Kasumi-1 (cell line): ENCODE measurements around the gene HYDIN.
"Not testable (repeated sequence)": the region's sequence is repeated elsewhere in the genome, so short reads cannot be mapped to it uniquely, and the experiment has no call there.

Source experiments
- DNase-seq, 2 experiments: peaks; one replicate each; lab custom pipeline; 2025; lab: John Stamatoyannopoulos, UW

The HYDIN gene

DNA sequence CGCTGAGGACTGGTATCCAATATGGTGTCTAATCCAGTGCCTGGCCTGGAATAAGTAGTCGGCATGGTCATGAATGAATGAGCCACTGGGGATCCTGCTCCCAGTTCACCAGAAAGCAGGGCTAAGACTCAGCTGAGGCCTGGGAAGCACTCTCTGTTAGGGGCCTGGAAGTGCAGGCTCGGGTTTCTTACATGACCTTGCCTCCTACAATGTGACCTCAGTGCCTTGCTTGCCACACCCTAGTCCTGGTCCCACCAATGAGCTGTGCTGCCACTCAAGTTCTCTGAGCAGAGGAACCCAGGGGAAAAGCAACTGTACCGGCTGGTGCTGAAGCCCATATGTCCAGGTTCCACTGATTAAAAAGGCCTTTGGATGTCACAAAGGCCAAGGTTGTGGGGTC, 238.0 kb downstream of the HYDIN start:
- not testable (repeated sequence) for DNase-seq

DNA sequence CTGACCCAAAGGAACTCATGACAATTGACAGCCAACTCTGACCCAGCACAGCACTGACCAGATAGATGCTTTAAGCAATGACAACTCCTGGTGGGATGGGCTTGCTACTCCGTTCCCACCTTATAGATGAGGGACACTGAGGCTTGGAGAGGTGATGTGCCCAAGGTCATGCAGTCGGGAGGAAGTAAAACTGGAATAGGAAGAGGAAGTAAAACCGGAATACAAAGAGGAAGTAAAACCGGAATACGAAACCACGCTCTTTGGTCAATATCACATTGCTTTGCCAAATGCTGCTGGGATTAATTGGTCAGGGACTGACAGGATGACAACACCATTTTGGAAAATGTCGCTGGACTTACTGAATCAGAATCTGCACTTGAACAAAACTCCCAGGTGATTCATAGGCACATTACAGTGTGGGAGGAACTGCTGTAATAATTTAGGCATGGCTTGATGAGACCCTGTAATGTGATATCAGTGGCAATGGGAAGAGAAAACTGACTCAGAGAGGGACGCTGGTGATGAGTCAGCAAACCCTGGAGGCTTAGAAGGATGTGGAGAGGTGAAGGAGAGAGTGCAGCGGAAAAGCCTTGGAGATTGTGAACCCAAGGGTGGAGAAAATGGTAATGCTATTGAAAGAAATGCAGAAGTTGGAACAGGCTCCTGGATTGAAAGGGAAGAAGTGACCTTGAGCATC, 243.4 kb downstream of the HYDIN start:
- DNase-seq, result not testable (repeated sequence)

DNA sequence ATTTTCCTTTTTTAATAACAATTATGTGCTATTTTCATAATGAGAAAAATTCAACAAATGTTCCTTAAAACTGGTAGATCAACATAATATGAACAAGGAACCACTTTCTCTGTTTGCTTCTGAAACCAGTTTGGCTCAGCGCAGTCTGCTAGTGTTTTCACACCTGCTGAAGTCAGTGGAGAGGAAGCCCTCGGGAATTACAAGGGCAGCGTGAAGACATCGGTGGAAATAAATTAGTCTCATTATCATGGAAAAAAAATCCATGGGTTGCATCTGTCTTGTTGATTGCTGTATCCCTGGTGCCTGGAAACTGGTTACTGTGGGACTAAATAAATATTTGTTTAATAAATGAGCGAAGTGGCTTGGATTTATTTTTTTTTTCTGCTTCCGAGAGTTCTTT, 245.8 kb downstream of the HYDIN start:
- not testable (repeated sequence) for DNase-seq

DNA sequence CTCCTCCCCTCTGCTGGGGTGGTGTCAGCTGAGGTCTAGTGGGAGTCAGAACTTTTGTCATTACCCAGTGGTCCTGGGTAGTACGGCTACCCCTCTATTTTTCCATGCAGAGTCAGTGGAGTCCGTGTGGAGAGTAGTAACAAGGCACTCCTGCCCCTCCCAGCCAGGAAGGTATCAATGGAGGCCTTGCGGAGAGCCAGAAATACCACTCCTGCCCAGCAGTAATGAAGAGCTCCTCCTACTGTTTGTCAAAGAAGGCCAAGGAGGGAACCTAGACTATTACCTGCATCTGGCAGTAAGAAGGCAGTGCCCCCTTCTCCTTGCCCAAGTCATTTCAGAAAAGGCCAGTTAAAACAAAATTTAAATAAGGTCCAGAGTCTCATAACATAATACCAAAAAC, 262.2 kb downstream of the HYDIN start:
- not testable (repeated sequence) for DNase-seq

DNA sequence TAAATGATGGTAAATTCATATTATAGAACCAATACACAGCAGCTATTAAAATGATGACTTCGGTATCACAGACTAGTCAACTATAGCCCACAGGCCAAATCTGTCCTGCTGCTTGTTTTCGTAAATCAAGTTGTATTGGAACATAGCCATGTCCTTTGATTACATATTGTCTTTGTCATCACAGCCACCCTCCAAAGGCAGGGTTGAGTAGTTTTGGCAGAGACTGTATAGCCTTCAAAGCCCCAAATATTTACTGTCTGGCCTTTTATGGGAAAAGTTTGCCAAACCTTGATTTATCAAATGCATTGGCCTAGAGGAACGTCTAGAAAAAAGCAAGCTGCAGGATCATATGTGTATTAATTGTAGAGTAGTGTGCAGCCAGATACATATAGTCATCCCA, 270.4 kb downstream of the HYDIN start:
- not testable (repeated sequence) for DNase-seq

DNA sequence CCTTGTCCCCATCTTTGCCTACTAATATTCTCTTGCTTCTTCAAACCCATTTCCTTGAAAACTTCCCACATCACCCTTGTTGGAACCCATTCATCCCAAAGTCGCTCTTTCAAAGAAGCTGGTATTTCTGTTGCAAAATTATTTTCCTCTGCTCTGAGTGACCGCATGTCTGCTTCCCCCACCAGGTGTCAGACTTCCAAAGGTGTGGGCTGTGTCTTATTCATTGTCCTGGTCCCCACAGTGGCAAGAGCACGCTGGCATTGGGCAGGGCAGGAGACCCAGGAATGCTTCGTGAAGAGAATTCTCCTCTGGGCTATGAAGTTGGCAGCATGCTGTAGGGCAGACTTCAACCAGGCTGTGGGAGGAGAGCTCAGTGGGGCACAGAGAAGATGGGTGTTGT, 275.6 kb downstream of the HYDIN start:
- not testable (repeated sequence) for DNase-seq

DNA sequence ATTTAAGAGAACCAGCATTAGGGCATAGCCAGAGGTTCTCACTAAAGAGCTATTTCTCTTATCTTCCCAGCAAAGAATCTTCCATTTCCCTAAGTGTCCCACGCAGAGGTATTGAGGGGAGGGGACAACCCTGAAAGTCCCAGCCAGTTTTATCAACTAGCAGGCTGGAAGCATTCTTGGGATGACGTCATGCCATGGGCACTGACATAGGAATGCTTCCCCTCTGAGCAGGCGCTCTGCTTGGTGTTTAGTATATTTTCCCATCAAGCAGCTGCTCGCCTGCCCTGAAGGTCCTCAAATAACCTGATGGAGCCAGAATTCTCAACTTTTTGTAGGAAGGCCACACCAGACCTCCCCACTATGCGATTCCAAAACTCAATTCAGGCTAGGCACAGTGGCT, 276.7 kb downstream of the HYDIN start:
- DNase-seq, result not testable (repeated sequence)

DNA sequence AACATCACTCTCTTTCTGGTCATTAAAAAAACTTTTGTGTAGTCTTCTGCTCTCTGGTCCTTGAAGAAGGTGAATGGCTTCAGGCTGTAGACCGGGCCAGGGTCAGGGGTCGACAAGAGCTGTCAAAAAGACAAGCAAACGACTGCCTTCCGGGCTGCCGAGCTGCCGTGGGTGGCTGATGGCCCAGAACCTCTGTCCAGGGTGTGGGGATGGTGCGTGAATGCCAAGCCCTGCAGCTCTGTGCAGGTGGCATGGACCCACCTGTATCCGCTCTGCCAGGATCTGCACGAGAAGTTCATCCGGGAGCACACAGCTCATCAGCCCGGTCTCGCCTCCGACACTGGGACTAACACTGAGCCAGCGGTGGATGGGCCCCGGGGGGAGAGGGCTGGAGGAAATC, 287.0 kb downstream of the HYDIN start:
- not testable (repeated sequence) for DNase-seq

DNA sequence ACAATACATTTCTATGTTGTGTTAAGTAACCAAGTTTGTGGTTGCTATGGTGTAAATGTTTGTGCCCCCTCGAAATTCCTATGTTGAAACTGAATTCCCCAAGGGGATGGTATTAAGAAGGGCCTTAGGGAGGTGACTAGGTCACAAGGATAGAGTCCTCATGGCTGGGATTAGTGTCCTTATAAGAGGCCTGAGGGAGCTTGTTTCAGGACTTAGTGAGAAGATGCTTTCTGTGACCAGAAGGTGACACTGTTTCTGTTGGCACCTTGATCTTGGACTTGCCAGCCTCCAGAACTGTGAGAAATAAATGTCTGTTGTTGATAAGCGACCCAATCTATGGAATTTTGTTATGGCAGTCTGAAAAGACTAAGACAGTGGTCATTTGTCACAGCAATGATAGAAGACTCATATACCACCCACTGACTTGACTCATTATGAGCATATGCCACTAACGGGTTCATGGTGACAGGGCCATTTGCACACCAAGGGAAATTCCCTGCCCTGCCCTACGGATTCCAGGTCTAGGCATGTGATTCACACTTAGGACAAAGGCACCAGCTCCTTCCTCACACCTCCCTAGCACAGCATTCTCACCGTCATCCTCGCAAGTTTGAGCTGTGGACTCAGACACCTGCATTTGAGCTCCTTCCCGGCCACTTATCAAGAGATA, 290.7 kb downstream of the HYDIN start:
- not testable (repeated sequence) for DNase-seq

DNA sequence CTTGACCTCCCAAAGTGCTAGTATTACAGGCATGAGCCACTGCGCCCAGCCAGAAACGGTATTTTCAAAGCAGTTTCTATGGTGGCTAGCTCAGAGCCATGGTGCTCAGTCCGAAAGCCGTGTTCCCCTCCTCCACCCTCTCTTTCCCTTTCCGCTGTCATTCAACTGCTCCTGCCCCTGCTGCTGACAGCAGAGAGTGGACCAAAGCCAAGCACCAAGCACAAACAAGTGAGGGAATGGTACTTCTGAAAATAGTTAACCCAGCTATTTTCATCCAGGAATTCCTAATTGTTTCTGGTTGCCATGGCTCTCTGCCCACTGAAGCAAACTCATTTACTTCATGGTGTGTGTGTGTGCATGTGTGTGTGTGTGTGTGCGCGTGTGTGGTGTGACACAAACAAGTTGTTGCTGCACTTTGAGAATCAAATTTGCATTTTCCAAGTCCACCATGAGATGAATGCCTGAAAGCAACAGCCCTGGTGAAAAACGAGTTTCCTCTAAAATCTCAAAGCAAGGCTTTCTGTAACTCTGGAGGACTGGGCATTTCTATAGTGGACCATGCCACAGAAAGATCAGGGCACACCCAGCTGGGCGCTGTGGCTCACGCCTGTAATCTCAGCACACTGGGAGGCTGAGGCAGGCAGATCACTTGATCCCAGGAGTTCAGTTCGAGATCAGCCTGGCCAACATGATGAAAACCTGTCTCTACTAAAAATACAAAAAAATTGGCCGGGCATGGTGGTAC, 293.6 kb downstream of the HYDIN start:
- not testable (repeated sequence) for DNase-seq

DNA sequence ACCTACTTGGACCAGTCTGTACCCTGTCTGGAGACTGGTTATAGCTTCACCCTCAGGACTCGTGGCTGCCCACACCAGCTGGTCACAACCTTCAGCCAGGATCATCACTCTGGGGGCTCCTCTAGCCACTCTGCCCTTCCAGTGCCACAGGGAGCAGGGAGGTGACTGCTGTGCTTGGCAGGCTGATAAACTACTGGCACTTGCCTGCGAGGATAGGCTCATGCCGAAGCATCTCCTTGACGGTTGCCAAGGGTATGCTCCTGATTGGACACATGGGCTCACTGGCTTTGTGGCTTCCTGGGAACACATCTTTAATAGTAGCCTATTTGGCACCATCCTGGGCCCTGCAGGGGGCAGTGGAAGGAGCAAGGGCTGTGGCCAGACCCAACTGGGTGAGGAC, 295.2 kb downstream of the HYDIN start:
- DNase-seq, result not testable (repeated sequence)

DNA sequence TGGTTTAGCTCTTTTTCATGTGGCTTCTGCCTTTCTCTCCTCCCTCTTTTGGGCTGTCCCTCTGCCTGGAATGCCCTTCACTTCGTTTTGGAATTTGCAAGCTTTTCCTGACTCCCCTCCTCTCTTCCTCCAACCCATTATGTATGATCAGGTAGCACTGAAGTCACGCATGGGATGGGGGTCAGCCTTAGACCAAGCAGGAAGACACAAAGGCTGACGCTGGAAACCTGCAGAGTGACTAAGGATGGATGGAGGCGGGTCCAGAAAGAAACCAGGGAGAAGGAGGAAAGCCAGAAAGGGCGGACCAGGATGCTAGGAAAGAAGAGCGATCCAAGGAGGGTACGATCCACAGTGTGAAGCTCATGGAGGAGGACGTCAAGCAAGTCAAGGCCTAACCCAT, 296.8 kb downstream of the HYDIN start:
- not testable (repeated sequence) for DNase-seq

DNA sequence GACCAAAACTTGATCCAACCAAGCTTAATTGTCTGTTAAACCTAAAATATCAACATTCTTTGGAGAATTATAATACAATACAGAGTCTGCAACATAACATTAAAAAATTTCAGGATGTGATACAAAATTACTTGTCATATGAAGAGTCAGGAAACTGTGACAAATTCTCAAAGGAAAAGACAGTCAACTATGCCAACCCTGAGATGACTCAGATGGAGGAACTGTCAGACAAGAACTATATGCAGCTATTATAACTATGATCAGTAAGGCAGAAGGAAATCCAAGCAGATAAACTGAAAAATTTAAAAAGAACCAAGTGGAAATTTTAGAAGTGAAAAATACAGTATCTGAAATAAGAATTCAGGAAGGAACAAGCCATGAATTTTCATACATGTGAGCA, 299.8 kb downstream of the HYDIN start:
- DNase-seq, result not testable (repeated sequence)

DNA sequence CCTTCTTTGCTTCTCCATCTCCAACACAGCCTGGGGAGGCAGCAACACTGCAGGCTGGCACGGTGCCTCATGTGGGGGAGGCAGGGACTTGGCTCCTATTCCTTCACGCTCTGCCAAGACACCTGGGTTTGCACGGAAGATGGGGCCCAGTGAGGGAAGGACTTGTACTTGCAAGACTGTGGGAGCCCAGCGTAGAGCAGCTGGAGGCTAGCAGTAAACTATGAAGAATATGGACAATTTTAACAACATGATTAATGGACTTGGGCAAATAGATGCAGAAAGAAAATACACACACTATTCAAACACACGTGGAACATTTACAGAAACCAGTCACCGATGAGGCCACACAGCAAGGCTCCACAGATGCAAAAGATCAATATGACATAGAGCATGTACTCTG, 308.4 kb downstream of the HYDIN start:
- DNase-seq, result not testable (repeated sequence)

DNA sequence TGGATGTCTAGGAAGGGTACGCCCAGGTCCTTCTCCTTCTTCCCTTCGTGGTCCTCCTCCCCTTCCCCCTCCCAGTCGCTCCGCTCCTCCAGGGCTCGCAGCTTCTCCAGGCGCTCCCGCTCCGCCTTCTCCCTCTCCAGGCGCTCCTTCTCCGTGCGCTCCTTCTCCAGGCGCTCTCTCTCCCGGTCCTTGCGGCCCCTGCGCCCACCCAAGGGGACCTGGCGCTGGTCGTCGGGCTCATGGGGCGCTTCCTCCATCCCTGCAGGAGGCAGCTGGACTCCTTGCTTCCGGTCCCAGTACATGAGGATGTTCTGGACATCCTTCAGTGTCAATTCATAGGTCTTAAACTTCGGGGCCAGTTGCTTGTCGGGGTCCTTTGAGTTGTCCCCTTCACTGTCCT, 309.9 kb downstream of the HYDIN start:
- not testable (repeated sequence) for DNase-seq

DNA sequence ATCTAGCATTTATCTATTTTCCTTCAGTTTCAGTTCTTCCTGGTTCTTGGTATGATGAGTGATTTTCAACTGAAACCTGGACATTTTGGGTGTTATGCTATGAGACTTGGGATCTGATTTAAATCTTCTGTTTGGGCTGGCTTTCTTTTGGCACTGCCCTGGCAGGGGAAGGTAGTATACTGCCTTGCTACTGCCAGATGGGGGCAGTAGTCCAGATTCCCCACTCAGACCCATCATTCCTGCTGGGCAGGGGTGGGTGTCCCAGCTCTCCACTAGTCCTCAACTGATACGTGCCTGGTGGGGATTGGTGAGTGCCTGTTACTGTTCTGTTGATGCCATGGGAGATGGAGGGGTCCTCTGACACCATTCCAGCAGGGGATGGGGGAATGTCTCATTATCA, 342.3 kb downstream of the HYDIN start:
- not testable (repeated sequence) for DNase-seq

DNA sequence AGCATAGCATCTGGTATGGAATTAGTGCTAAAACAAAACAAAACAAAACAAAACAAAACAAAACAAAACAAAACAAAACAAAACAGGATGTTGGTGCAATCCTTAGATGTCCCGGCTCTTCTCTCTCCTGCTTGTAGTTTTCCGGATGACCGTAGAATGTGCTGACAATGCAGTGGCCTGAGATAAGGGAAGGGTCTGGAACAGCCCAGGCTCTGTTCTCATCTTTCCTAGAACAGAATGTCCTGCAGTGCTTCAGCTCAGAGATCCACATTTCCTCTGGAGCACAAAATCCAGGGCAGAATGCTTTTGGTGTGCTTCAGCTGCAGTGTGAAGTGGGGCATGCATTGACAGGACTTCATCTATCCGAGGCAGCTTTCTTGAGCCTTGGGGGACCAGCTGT, 345.9 kb downstream of the HYDIN start:
- DNase-seq, result not testable (repeated sequence)

DNA sequence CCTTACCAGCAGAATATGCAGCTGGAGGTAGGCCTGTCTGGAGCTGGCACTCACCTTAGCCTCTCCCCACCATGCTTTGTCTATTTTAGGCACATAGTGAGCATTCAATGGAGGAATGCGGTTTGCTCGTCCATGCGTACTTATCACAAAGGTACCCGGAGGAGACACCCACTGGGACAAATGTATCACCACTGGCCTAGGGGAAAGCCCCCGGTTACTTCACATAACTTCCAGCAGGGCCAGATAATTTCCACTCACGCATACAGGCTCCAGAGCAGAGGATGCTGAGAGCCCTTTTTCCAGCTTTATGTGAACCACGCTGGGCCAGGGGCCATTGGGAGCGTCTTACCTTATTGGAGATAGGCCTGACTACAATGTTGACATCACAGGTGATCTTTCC, 348.2 kb downstream of the HYDIN start:
- DNase-seq, result not testable (repeated sequence)

DNA sequence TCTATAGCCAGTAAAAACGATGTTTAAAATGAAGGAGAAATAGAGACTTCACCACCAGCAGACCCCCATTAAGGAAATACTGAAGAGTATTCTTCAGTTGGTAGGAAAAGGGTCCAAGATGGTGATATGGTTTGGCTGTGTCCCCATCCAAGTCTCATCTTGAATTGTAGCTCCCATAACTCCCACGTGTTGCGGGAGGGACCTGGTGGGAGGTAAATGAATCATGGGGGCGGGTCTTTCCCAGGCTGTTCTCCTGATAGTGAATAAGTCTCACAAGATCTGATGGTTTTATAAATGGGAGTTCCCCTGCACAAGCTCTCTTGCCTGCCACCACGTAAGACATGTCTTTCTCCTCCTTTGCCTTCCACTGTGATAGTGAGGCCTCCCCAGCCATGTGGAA, 352.6 kb downstream of the HYDIN start:
- DNase-seq, result not testable (repeated sequence)

DNA sequence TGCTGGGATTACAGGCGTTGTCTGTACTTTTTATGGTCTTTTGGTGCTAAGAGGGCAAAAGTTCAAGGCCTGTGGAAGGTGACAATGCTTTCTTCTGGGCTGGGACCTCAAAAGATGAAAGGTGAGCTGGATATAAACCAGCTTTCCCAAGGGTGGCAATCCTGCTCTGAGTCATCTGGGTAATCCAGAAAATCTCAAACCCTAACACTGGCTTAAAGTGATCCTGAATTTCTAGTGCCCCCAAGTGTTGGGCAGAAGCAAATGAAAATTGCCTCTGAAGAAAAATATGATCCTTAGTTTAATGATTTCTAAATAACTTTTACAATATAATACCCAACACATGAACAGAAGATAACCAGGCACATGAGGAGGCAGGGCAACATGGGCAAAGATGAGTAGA, 354.1 kb downstream of the HYDIN start:
- not testable (repeated sequence) for DNase-seq

DNA sequence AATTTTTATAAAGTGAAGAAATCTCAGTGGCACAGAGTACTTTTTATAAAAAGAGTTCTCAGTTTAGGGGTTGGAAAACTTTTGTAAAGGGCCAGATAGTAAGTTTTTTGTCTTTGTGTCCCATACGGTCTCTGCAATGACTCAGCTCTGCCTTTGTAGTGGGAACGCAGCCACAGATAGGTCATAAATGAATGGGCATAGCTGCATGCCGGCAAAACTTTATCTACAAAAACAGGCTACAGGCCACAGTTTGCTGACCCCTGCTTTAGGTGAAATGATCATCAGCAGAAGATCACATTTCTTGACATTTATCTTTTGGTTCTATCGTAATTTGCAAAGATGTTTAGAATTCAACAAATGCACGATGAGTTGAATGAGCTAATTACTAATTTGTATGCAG, 365.8 kb downstream of the HYDIN start:
- not testable (repeated sequence) for DNase-seq

DNA sequence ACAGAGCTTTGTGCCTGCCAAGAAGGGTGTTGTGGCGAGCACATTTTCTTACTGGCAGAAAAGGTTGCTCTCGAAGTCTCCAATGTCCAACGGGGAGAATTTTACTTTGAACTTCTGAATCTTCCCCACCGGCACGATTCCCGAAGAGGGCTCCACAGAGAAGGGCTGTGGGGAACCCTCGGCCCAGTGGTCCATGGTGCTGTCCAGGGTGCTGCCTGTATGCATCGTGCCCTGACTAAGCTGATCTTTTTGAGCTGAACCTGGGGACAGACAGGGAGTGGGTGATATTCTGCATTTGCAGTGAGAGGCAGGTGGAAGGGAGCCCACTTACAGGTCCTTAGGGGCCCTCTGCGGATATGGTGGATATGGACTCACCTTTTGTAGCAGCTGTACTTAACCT, 368.5 kb downstream of the HYDIN start:
- DNase-seq, result not testable (repeated sequence)

DNA sequence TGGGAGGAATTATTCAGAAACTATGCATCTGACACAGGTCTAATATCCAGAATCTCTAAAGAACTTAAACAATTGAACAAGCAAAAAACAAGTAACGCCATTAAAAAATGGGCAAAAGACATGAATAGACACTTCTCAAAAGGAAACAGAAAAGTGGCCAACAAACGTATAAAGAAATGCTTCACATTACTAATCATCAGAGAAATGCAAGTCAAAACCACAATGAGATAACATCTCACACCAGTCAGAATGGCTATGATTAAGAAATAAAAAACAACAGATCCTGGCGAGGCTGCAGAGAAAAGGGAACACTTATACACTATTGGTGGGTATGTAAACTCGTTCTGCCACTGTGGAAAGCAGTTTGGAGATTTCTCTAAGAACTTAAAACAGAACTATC, 379.2 kb downstream of the HYDIN start:
- not testable (repeated sequence) for DNase-seq
